Esophagus muscularis mucosa (tissue), 4 donors: ENCODE results near the gene UHRF1.

ENCODE experiments used
- CTCF ChIP-seq, 3 experiments: fragments of 200-600 bp in 2 of 3; fragments of 450-650 bp in 1 of 3; sonication (generic) in 2 of 3; IDR thresholded peaks; one replicate each; pipeline ENCODE4 v1.5.1; 2017 to 2019; ENCODE audit warnings: antibody characterized with exemption in 3 of 3, mild to moderate bottlenecking in 2 of 3, moderate library complexity in 1 of 3
- EP300 ChIP-seq: sonication (generic); formaldehyde crosslinking; IDR thresholded peaks from one replicate; pipeline ENCODE4 v1.6.1; 2017; ENCODE audit warnings: antibody characterized with exemption
- POLR2A ChIP-seq: fragments of 450-650 bp; IDR thresholded peaks from one replicate; pipeline ENCODE4 v1.6.1; 2017; ENCODE audit warnings: antibody characterized with exemption, moderate library complexity, mild to moderate bottlenecking, low read depth
- POLR2AphosphoS5 ChIP-seq, 2 donors: sonication (generic); formaldehyde crosslinking; IDR thresholded peaks; one replicate each; pipeline ENCODE4 v1.6.1; 2017; ENCODE audit warnings: antibody characterized with exemption in 2 of 2

GRCh38 chr19:4969292-4969771 lies 60.0 kb downstream of the UHRF1 start:
- TF ChIP-seq CTCF (IDR thresholded peaks at IDR 0.05) (no peak), POLR2AphosphoS5 (IDR thresholded peaks at IDR 0.05) (no peak), POLR2A (no peak), EP300 (no peak)
